ENCODE results near the gene HAND2.

The HAND2 gene

DNA sequence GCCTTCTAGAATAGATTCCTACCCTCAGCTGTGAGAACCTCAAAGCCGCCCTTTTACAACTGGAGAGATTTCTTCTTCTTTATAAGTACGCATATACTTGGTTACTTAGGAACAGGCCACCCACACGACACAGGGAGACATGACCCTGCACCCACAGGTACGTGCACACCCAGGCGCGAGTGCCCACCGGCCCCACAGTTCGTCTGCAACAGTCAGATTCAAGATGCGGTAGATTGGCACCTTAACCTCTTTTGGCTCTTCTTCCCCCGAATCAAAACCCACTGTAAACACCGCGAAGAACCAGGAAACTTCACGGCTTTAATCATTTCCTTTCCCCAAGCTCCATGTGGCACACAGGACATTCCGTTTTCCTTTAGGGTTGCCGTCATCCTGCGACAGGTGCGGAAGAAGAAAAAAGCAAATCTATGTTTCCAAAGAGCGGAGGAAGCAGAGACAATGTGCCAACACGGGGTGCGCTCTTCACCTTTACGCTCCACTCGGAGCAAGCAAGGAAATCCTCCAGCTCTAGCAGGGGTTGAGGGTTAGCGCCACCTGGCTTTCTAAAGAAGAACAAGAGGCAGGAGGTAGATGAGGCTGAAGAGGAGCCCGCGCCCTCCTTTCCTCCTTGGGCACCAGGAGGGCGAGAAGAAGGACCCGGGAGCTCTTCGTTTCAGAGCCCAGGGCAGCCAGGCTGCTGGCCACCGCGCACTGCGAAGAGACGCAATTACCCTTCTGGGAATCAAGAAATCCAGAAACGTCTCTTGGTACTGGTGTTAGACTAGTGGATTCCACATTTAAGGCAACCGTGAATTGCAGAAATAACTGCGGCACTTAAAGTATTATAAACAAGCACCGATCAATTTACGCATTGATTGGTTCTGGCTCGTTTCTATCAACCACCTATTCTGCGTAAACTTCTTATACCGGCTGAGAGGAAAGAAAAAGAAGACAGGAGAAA is 35.7 kb downstream of the HAND2 start:
- Histone ChIP-seq H3K27me3 (ENCODE audit: control insufficient read depth, insufficient read depth, low read length) (peaks cover 68% of the 10 kb centered on the region), H3K27ac (ENCODE audit: low read depth, low read length) (no peak overlapping the region), H3K4me1 (ENCODE audit: control insufficient read depth, insufficient read depth, low read length) (peaks cover 23% of the 10 kb centered on the region), H3K9ac (ENCODE audit: low read depth, low read length) (no peak overlapping the region), H3K4me3 (ENCODE audit: low read depth, low read length) (peak overlapping the region; percentile 68), H3K36me3 (ENCODE audit: control insufficient read depth, insufficient read depth, low read length) (no peaks in the 10 kb centered on the region), H3K9me3 (ENCODE audit: control insufficient read depth, insufficient read depth, low read length) (no peaks in the 10 kb centered on the region)

DNA sequence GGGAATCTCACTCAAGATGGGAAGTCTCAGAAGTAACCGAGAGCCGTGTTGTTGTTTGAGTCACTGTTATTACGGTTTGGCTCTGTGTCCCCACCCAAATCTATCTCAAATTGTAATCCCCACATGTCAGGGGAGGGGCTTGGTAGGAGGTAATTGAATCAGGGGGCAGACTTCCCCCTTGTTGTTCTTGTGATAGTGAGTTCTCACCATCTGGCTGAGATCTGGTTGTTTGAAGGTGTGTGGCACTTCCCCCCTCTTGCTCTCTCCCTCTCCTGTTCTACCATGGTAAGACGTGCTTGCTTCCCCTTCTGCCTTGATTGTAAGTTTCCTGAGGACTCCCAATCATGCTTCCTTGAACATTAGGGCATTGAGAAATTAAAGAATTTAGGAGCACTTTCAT is 37.0 kb downstream of the HAND2 start:
- no peaks in the 10 kb centered on the region for H3K36me3 ChIP-seq (ENCODE audit: control insufficient read depth, insufficient read depth, low read length)
- H3K27ac ChIP-seq (ENCODE audit: low read depth, low read length): no peak overlapping the region
- H3K27me3 ChIP-seq (ENCODE audit: control insufficient read depth, insufficient read depth, low read length): peaks cover 56% of the 10 kb centered on the region
- H3K4me1 ChIP-seq (ENCODE audit: control insufficient read depth, insufficient read depth, low read length): peaks cover 31% of the 10 kb centered on the region
- H3K9ac ChIP-seq (ENCODE audit: low read depth, low read length): no peak overlapping the region
- no peak overlapping the region for H3K4me3 ChIP-seq (ENCODE audit: low read depth, low read length)
- no peaks in the 10 kb centered on the region for H3K9me3 ChIP-seq (ENCODE audit: control insufficient read depth, insufficient read depth, low read length)

DNA sequence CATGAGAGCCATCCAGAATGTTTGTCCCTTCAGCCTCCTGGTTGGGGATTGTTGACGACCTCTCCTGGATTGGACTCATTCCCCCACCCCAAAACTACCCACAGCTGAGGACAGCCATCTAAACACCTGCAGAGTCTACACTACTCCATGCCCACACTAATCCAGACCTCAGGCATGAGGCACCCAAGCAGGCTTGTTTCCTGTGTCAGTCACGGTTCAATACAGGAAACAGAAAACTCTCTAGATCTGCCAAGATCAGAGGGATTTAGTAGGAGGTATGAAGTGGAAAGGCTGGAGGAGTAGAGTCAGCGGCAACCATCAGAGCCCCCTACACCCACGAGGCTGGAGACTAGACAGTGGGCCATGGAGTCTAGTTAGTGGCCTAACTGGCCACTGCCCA is 37.7 kb downstream of the HAND2 start:
- Histone ChIP-seq H3K4me3 (ENCODE audit: low read depth, low read length) (no peak overlapping the region), H3K4me1 (ENCODE audit: control insufficient read depth, insufficient read depth, low read length) (peaks cover 31% of the 10 kb centered on the region), H3K9ac (ENCODE audit: low read depth, low read length) (no peak overlapping the region), H3K27me3 (ENCODE audit: control insufficient read depth, insufficient read depth, low read length) (peaks cover 52% of the 10 kb centered on the region), H3K36me3 (ENCODE audit: control insufficient read depth, insufficient read depth, low read length) (no peaks in the 10 kb centered on the region), H3K27ac (ENCODE audit: low read depth, low read length) (no peak overlapping the region), H3K9me3 (ENCODE audit: control insufficient read depth, insufficient read depth, low read length) (no peaks in the 10 kb centered on the region)

- Histone ChIP-seq H3K27ac (ENCODE audit: low read depth, low read length) (no peak overlapping the region), H3K9ac (ENCODE audit: low read depth, low read length) (no peak overlapping the region), H3K9me3 (ENCODE audit: control insufficient read depth, insufficient read depth, low read length) (no peaks in the 10 kb centered on the region), H3K4me1 (ENCODE audit: control insufficient read depth, insufficient read depth, low read length) (peaks cover 31% of the 10 kb centered on the region), H3K27me3 (ENCODE audit: control insufficient read depth, insufficient read depth, low read length) (peaks cover 45% of the 10 kb centered on the region), H3K36me3 (ENCODE audit: control insufficient read depth, insufficient read depth, low read length) (no peaks in the 10 kb centered on the region), H3K4me3 (ENCODE audit: low read depth, low read length) (no peak overlapping the region)
Measured at GRCh38 chr4:173490817-173491528, 39.1 kb downstream of the HAND2 start.

DNA sequence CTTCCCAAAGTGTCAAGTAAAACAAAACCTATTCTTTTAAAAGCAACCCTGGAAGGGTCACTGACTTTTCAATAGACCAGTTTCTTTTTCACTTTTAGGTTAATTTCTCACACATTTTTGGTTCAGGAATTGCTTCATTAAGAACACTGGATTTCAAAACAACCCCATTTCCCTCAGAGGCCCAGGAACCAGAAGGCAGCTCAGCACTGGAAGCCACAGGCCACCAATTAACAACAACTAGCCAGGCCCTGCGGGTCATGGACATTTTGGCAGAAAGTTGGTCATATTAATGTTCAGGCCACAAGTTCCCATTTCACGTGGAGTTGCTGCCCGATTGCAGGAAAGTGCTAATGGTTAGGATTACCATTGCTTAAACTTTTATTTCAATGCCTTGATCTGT is 39.8 kb downstream of the HAND2 start:
- Histone ChIP-seq H3K27me3 (ENCODE audit: control insufficient read depth, insufficient read depth, low read length) (peaks cover 38% of the 10 kb centered on the region), H3K4me3 (ENCODE audit: low read depth, low read length) (no peak overlapping the region), H3K9me3 (ENCODE audit: control insufficient read depth, insufficient read depth, low read length) (no peaks in the 10 kb centered on the region), H3K27ac (ENCODE audit: low read depth, low read length) (peak overlapping the region; percentile 39), H3K4me1 (ENCODE audit: control insufficient read depth, insufficient read depth, low read length) (peaks cover 31% of the 10 kb centered on the region), H3K9ac (ENCODE audit: low read depth, low read length) (no peak overlapping the region), H3K36me3 (ENCODE audit: control insufficient read depth, insufficient read depth, low read length) (no peaks in the 10 kb centered on the region)

DNA sequence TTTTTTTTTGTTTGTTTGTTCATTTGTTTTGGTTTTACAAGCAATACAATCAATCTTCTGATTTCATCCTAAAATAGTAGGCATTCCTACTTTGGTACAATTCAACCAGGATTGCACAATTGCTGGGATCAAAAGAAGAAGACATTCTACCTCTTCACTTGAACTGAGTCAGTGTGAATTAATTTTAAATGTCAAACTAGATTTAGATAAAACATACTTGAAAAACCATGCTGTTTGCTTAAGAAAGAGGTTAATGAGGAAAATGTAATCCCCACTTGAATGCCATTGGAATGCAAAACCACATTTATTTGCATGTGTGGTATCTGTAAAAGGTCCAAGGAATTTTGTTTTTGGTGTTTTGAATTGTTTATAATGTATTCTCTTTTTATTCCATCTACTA is 40.5 kb downstream of the HAND2 start:
- Histone ChIP-seq H3K9me3 (ENCODE audit: control insufficient read depth, insufficient read depth, low read length) (no peaks in the 10 kb centered on the region), H3K27me3 (ENCODE audit: control insufficient read depth, insufficient read depth, low read length) (peaks cover 30% of the 10 kb centered on the region), H3K4me3 (ENCODE audit: low read depth, low read length) (peak overlapping the region; percentile 2; the same call in 1 of the 2 replicates), H3K27ac (ENCODE audit: low read depth, low read length) (peak overlapping the region; percentile 39), H3K4me1 (ENCODE audit: control insufficient read depth, insufficient read depth, low read length) (peaks cover 31% of the 10 kb centered on the region), H3K36me3 (ENCODE audit: control insufficient read depth, insufficient read depth, low read length) (no peaks in the 10 kb centered on the region), H3K9ac (ENCODE audit: low read depth, low read length) (no peak overlapping the region)

- no peaks in the 10 kb centered on the region for H3K9me3 ChIP-seq (ENCODE audit: control insufficient read depth, insufficient read depth, low read length)
- H3K9ac ChIP-seq (ENCODE audit: low read depth, low read length): no peak overlapping the region
- peaks cover 26% of the 10 kb centered on the region for H3K4me1 ChIP-seq (ENCODE audit: control insufficient read depth, insufficient read depth, low read length)
- no peak overlapping the region for H3K27ac ChIP-seq (ENCODE audit: low read depth, low read length)
- H3K4me3 ChIP-seq (ENCODE audit: low read depth, low read length): no peak overlapping the region
- H3K36me3 ChIP-seq (ENCODE audit: control insufficient read depth, insufficient read depth, low read length): no peaks in the 10 kb centered on the region
- peaks cover 22% of the 10 kb centered on the region for H3K27me3 ChIP-seq (ENCODE audit: control insufficient read depth, insufficient read depth, low read length)
Measured at GRCh38 chr4:173488656-173489055, 41.4 kb downstream of the HAND2 start.

DNA sequence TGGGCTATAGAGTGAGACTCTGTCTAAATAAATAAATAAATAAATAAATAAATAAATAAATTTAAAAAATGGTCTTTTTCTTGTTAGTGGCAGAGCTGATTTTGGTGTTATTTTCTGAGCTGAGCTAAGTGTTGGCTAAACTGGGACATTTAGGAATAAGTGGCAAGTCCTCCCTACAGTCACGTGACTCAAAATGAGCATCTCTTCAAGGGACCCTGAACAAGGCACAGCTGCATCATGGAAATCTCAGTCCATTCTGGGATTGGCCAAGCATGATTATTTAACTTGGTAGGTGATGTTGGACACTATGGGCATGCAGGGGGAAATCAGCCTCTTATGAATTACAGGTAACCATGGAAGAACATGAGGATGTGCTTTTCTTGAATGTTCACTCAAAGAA is 42.0 kb downstream of the HAND2 start:
- peaks cover 16% of the 10 kb centered on the region for H3K27me3 ChIP-seq (ENCODE audit: control insufficient read depth, insufficient read depth, low read length)
- H3K9me3 ChIP-seq (ENCODE audit: control insufficient read depth, insufficient read depth, low read length): no peaks in the 10 kb centered on the region
- H3K4me1 ChIP-seq (ENCODE audit: control insufficient read depth, insufficient read depth, low read length): peaks cover 26% of the 10 kb centered on the region
- H3K4me3 ChIP-seq (ENCODE audit: low read depth, low read length): no peak overlapping the region
- H3K36me3 ChIP-seq (ENCODE audit: control insufficient read depth, insufficient read depth, low read length): no peaks in the 10 kb centered on the region
- no peak overlapping the region for H3K9ac ChIP-seq (ENCODE audit: low read depth, low read length)
- no peak overlapping the region for H3K27ac ChIP-seq (ENCODE audit: low read depth, low read length)

GRCh38 chr4:173486714-173487392 is 43.2 kb downstream of the HAND2 start:
- no peak overlapping the region for H3K4me3 ChIP-seq (ENCODE audit: low read depth, low read length)
- no peaks in the 10 kb centered on the region for H3K36me3 ChIP-seq (ENCODE audit: control insufficient read depth, insufficient read depth, low read length)
- peaks cover 4% of the 10 kb centered on the region; the same call in 1 of the 2 replicates for H3K27me3 ChIP-seq (ENCODE audit: control insufficient read depth, insufficient read depth, low read length)
- no peaks in the 10 kb centered on the region for H3K9me3 ChIP-seq (ENCODE audit: control insufficient read depth, insufficient read depth, low read length)
- no peak overlapping the region for H3K9ac ChIP-seq (ENCODE audit: low read depth, low read length)
- no peak overlapping the region for H3K27ac ChIP-seq (ENCODE audit: low read depth, low read length)
- H3K4me1 ChIP-seq (ENCODE audit: control insufficient read depth, insufficient read depth, low read length): peaks cover 26% of the 10 kb centered on the region

- H3K27ac ChIP-seq (ENCODE audit: low read depth, low read length): no peak overlapping the region
- no peak overlapping the region for H3K4me3 ChIP-seq (ENCODE audit: low read depth, low read length)
- no peaks in the 10 kb centered on the region for H3K9me3 ChIP-seq (ENCODE audit: control insufficient read depth, insufficient read depth, low read length)
- peaks cover 1% of the 10 kb centered on the region; the same call in 1 of the 2 replicates for H3K27me3 ChIP-seq (ENCODE audit: control insufficient read depth, insufficient read depth, low read length)
- no peaks in the 10 kb centered on the region for H3K36me3 ChIP-seq (ENCODE audit: control insufficient read depth, insufficient read depth, low read length)
- H3K4me1 ChIP-seq (ENCODE audit: control insufficient read depth, insufficient read depth, low read length): peaks cover 19% of the 10 kb centered on the region
- H3K9ac ChIP-seq (ENCODE audit: low read depth, low read length): no peak overlapping the region
Measured at GRCh38 chr4:173485164-173485563, 44.9 kb downstream of the HAND2 start.

Data from HUES48 (cell line).